Sigmoid colon (tissue), 3 donors: ENCODE measurements around the gene RYK.

Experiments
- POLR2A ChIP-seq, 2 donors: fragments of 450-650 bp; IDR thresholded peaks; one replicate each; pipeline ENCODE4 v1.6.1; 2016; ENCODE audit warnings: antibody characterized with exemption in 2 of 2, mild to moderate bottlenecking in 2 of 2, moderate library complexity in 2 of 2
- TF ChIP-seq, protein P1 (sequence below), 4 experiments: fragments of 450-650 bp in 3 of 4; fragments of 200-600 bp in 1 of 4; IDR thresholded peaks; one replicate each; pipeline ENCODE4 v1.5.1; 2016 to 2019; ENCODE audit warnings: antibody characterized with exemption in 4 of 4, mild to moderate bottlenecking in 3 of 4, moderate library complexity in 2 of 4

DNA sequence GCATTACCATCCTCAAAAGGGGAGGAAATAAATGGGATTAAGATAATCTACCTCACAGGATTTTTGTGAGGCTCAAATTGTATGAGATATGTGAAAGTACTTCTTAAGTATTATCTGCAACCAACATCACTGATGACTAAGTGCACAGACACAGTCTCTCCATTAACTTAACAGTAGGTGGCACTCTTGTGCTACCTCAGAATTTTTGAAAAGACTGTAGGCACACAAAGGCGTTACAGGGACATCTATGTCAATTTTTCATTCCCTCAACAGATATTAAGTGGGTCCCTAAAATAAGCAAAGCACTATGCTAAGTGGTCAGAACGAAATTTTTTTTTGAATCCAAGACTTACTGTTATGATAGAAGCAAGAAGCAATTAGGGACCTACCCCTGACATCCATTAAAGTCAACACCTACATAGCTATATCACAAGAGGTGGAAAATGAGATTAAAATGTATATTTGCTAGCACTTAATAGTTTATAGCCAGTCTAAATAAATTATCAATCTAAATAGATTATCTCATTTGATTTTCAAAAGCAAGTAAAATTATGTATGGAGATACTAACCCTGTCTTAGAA, 52.9 kb downstream of the RYK start:
- TF ChIP-seq POLR2A (IDR thresholded peaks at IDR 0.05) = no peak
- TF ChIP-seq, protein P1, sequence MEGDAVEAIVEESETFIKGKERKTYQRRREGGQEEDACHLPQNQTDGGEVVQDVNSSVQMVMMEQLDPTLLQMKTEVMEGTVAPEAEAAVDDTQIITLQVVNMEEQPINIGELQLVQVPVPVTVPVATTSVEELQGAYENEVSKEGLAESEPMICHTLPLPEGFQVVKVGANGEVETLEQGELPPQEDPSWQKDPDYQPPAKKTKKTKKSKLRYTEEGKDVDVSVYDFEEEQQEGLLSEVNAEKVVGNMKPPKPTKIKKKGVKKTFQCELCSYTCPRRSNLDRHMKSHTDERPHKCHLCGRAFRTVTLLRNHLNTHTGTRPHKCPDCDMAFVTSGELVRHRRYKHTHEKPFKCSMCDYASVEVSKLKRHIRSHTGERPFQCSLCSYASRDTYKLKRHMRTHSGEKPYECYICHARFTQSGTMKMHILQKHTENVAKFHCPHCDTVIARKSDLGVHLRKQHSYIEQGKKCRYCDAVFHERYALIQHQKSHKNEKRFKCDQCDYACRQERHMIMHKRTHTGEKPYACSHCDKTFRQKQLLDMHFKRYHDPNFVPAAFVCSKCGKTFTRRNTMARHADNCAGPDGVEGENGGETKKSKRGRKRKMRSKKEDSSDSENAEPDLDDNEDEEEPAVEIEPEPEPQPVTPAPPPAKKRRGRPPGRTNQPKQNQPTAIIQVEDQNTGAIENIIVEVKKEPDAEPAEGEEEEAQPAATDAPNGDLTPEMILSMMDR (IDR thresholded peaks at IDR 0.05) = peak; percentile 40 to 64 (median 47)
